UCSD-AML1 (cell line): ENCODE results near the gene SERAC1.

Experiments used
- DNase-seq: peaks from one replicate; lab custom pipeline; 2025; ENCODE audit not compliant: unreplicated experiment; lab: John Stamatoyannopoulos, UW

SERAC1 gene

GRCh38 chr6:158124288-158124687 is 43.8 kb downstream of the SERAC1 start:
- no peak for DNase-seq

- no peak for DNase-seq
Observed at GRCh38 chr6:158122048-158122447, 46.0 kb downstream of the SERAC1 start.

GRCh38 chr6:158121335-158121734 is 46.7 kb downstream of the SERAC1 start:
- no peak for DNase-seq

- DNase-seq, result no peak
Observed at GRCh38 chr6:158118886-158119285, 49.2 kb downstream of the SERAC1 start.

GRCh38 chr6:158115508-158115907 is 52.6 kb downstream of the SERAC1 start:
- no peak for DNase-seq

GRCh38 chr6:158115102-158115501 is 53.0 kb downstream of the SERAC1 start:
- no peak for DNase-seq

- no peak for DNase-seq
Observed at GRCh38 chr6:158113802-158114201, 54.3 kb downstream of the SERAC1 start.

- no peak for DNase-seq
Observed at GRCh38 chr6:158111987-158112386, 56.1 kb downstream of the SERAC1 start.

GRCh38 chr6:158110986-158111385 is 57.1 kb downstream of the SERAC1 start:
- no peak for DNase-seq

GRCh38 chr6:158109748-158110147 is 58.3 kb downstream of the SERAC1 start:
- no peak for DNase-seq

- DNase-seq, result no peak
Observed at GRCh38 chr6:158104696-158105095, 63.4 kb downstream of the SERAC1 start.

GRCh38 chr6:158103228-158103627 is 64.8 kb downstream of the SERAC1 start:
- no peak for DNase-seq

GRCh38 chr6:158095671-158096070 is 72.4 kb downstream of the SERAC1 start:
- no peak for DNase-seq

GRCh38 chr6:158095031-158095430 is 73.0 kb downstream of the SERAC1 start:
- DNase-seq, result no peak

GRCh38 chr6:158092806-158093205 is 75.3 kb downstream of the SERAC1 start:
- no peak for DNase-seq

GRCh38 chr6:158087224-158087867 is 80.7 kb downstream of the SERAC1 start:
- DNase-seq, result no peak

GRCh38 chr6:158086504-158087223 is 81.4 kb downstream of the SERAC1 start:
- no peak for DNase-seq

GRCh38 chr6:158086054-158086503 is 82.0 kb downstream of the SERAC1 start:
- DNase-seq, result no peak

- DNase-seq, result no peak
Observed at GRCh38 chr6:158085261-158086053, 82.6 kb downstream of the SERAC1 start.

- no peak for DNase-seq
Observed at GRCh38 chr6:158083455-158084325, 84.4 kb downstream of the SERAC1 start.

GRCh38 chr6:158081657-158081935 is 86.5 kb downstream of the SERAC1 start:
- DNase-seq, result no peak
